CD4-positive, alpha-beta T cell (primary cell): Measurements from ENCODE around the gene SERTAD3. TPM values are rescaled to one million over a fixed set of nuclear protein-coding genes. Genes with fewer than 3 reads are reported as not detected.

Experiments used
- ATAC-seq: fragments of 200-7000 bp; cut with Tn5 transposase; one replicate; pipeline ENCODE4 v1.10.0; 2022; ENCODE audit warnings: mild to moderate bottlenecking; ENCODE audit not compliant: poor library complexity
- CTCF ChIA-PET: fragments of 350-600 bp; sonication (Branson Sonifier 250); formaldehyde crosslinking; loops from one replicate; lab custom pipeline; 2021; ENCODE audit warnings: antibody characterized with exemption, inconsistent platforms; lab: Charles Lee
- POLR2A ChIA-PET: fragments of 350-600 bp; sonication (Branson Sonifier 250); formaldehyde crosslinking; loops from one replicate; lab custom pipeline; 2021; ENCODE audit warnings: antibody characterized with exemption, inconsistent platforms; lab: Charles Lee
- DNase-seq, 14 experiments: peaks; one replicate each; pipeline ENCODE4 v3.0.0-alpha.2; 2013 to 2020; ENCODE audit warnings: mixed read lengths in 2 of 14
- H3K27ac ChIP-seq, 2 donors: one replicate each; pipeline versions ENCODE4 v1.5.1 to v1.7.0; 2013; ENCODE audit warnings: low read length in 2 of 2, low read depth in 1 of 2, mild to moderate bottlenecking in 1 of 2
- H3K27me3 ChIP-seq, 2 experiments: 1 replicate in 1 of 2; 2 replicates in 1 of 2; pipeline versions ENCODE4 v1.6.1 to v1.7.0; 2013; ENCODE audit warnings: low read length in 2 of 2, control low read depth in 1 of 2, mild to moderate bottlenecking in 1 of 2, moderate library complexity in 1 of 2; ENCODE audit not compliant: insufficient read depth in 2 of 2, control insufficient read depth in 1 of 2
- H3K36me3 ChIP-seq: one replicate; pipeline ENCODE4 v1.6.1; 2013; ENCODE audit warnings: low read length, control low read depth; ENCODE audit not compliant: insufficient read depth
- H3K4me1 ChIP-seq: one replicate; pipeline ENCODE4 v1.6.1; 2013; ENCODE audit warnings: low read length, control low read depth; ENCODE audit not compliant: insufficient read depth
- H3K4me3 ChIP-seq: one replicate; pipeline ENCODE4 v1.5.1; 2013; ENCODE audit warnings: mild to moderate bottlenecking, low read length, moderate library complexity
- H3K9me3 ChIP-seq, 2 experiments: 1 replicate in 1 of 2; 2 replicates in 1 of 2; pipeline versions ENCODE4 v1.6.1 to v1.7.0; 2013; ENCODE audit warnings: low read length in 2 of 2, mild to moderate bottlenecking in 2 of 2, control low read depth in 1 of 2, moderate library complexity in 1 of 2; ENCODE audit not compliant: control insufficient read depth in 1 of 2, insufficient read depth in 1 of 2
- H3K27ac Mint-ChIP-seq: one replicate; pipeline ENCODE4 v1.8.0; 2020; ENCODE audit warnings: mixed read lengths
- H3K27me3 Mint-ChIP-seq: one replicate; pipeline ENCODE4 v1.8.0; 2021; ENCODE audit warnings: mixed read lengths
- H3K36me3 Mint-ChIP-seq: one replicate; pipeline ENCODE4 v1.8.0; 2021; ENCODE audit warnings: low read depth, mixed read lengths
- H3K4me1 Mint-ChIP-seq: one replicate; pipeline ENCODE4 v1.8.0; 2021; ENCODE audit warnings: low read depth, mixed read lengths
- H3K4me3 Mint-ChIP-seq: one replicate; pipeline ENCODE4 v1.8.0; 2020; ENCODE audit warnings: mild to moderate bottlenecking, mixed read lengths
- H3K9me3 Mint-ChIP-seq: one replicate; pipeline ENCODE4 v1.8.0; 2020; ENCODE audit warnings: mixed read lengths
- intact Hi-C, 2 experiments: fragments of 100-400 bp; cut with DNase I in 1 of 2; cut with micrococcal nuclease in 1 of 2; formaldehyde crosslinking; loops; one replicate each; pipeline versions ENCODE4 v1.15.1 to v1.9.0; 2023 to 2025; cut with DNase I, micrococcal nuclease
- total RNA-seq, 174 experiments: library from RNA in 2 of 174; stranded (reverse) in 2 of 174; gene quantifications; one replicate each; pipeline ENCODE4 v1.2.3 and lab custom pipeline; 2021 to 2026
- TF ChIP-seq, protein P1 (sequence below): fragments of 200-600 bp; IDR thresholded peaks from one replicate; pipeline ENCODE4 v1.8.0; 2022; ENCODE audit warnings: antibody characterized with exemption, mild to moderate bottlenecking

Gene SERTAD3
- total RNA-seq, 2 experiments from 2014 or later = 17.4 to 19.2 TPM

DNA sequence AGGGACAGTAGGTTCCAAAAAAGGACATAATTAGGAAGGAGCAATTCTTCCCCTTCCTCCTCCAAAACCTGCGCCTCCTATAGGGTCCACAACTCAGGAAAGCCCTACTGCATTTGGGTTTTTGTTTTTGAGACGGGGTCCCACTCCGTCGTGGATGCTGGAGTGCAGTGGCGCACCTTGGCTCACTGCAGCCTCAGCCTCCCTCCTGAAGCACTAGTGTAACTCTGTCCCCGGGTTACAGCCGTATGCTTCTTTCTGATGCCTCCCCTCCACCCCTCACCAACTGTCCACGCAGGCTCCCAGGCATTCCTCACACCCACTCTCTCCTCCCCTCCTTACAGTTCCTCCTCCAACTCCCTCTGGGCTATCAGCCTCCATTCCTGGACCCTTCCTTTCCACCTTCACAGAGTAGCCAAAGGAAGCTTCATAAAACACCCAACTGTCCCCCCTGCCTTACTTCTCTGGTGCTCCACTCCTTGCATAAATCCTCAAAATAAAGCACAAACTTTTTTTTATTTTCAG lies 2.2 kb upstream of the SERTAD3 start:
- H3K27ac ChIP-seq = no peak overlapping the region
- peaks cover 7% of the 10 kb centered on the region for H3K36me3 ChIP-seq
- DNase-seq (no peak), ATAC-seq (no peak)
- no peaks in the 10 kb centered on the region for H3K9me3 Mint-ChIP-seq
- POLR2A ChIA-PET = no interaction called here
- H3K27ac Mint-ChIP-seq = no peak overlapping the region
- peaks cover 18% of the 10 kb centered on the region for H3K4me1 Mint-ChIP-seq
- H3K4me3 Mint-ChIP-seq = peak overlapping the region; percentile 74
- peaks cover 23% of the 10 kb centered on the region for H3K36me3 Mint-ChIP-seq
- no peaks in the 10 kb centered on the region for H3K9me3 ChIP-seq
- H3K27me3 Mint-ChIP-seq = no peaks in the 10 kb centered on the region
- TF ChIP-seq, protein P1, sequence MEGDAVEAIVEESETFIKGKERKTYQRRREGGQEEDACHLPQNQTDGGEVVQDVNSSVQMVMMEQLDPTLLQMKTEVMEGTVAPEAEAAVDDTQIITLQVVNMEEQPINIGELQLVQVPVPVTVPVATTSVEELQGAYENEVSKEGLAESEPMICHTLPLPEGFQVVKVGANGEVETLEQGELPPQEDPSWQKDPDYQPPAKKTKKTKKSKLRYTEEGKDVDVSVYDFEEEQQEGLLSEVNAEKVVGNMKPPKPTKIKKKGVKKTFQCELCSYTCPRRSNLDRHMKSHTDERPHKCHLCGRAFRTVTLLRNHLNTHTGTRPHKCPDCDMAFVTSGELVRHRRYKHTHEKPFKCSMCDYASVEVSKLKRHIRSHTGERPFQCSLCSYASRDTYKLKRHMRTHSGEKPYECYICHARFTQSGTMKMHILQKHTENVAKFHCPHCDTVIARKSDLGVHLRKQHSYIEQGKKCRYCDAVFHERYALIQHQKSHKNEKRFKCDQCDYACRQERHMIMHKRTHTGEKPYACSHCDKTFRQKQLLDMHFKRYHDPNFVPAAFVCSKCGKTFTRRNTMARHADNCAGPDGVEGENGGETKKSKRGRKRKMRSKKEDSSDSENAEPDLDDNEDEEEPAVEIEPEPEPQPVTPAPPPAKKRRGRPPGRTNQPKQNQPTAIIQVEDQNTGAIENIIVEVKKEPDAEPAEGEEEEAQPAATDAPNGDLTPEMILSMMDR = no peak
- CTCF ChIA-PET = interaction anchor here (1.7 kb wide), 1 partner anchor 26 kb away, joined by 4 read pairs; no protein-coding TSS in a partner anchor
- H3K27me3 ChIP-seq = no peaks in the 10 kb centered on the region
- intact Hi-C loops = loop anchor here (1.0 to 10.0 kb wide), 6 partner anchors 17 to 622 kb away; partner anchors contain the start of genes AKT2 (in 1 of the 2) and SHKBP1 (in 1 of the 2)
- H3K4me3 ChIP-seq = no peak overlapping the region
- H3K4me1 ChIP-seq = peaks cover 18% of the 10 kb centered on the region

DNA sequence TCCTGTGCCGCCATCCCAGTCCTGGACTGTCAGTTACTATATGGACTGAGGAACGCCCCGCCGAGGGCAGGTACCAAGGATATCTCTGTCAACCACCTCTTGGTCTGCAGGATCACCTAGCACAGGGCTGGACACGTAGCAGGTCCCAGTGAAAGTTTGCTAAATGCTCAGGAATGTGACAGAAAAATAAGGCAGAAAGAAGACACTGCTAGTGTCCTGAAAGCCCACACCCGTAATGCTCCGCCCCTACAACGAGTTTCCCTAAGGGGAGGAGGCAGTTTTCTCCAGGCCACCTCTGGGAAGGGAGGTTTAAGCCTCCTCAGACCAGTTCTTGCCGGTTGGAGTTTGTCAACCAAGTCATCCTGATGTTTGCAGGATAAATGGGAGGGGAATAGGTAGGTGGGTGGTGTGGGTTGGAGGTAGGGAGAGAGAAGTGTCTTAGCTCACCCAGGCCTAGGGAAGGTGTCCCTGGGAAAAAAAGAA lies 1.7 kb upstream of the SERTAD3 start:
- CTCF ChIA-PET = interaction anchor here (1.5 kb wide), 1 partner anchor 19 kb away, joined by 5 read pairs; the partner anchor contains the start of gene BLVRB
- POLR2A ChIA-PET = interaction anchor here (3.7 kb wide), 1 partner anchor 24 kb away, joined by 71 read pairs; no protein-coding TSS in a partner anchor
- no peaks in the 10 kb centered on the region for H3K9me3 Mint-ChIP-seq
- no peak for DNase-seq
- H3K27ac Mint-ChIP-seq = no peak overlapping the region
- H3K4me3 Mint-ChIP-seq = peak overlapping the region; percentile 81
- H3K9me3 ChIP-seq = no peaks in the 10 kb centered on the region
- no peaks in the 10 kb centered on the region for H3K27me3 Mint-ChIP-seq
- peaks cover 12% of the 10 kb centered on the region for H3K36me3 ChIP-seq
- TF ChIP-seq, protein P1 = no peak
- H3K4me3 ChIP-seq = no peak overlapping the region
- peaks cover 28% of the 10 kb centered on the region for H3K36me3 Mint-ChIP-seq
- intact Hi-C loops = loop anchor here (1.0 to 10.0 kb wide), 6 partner anchors 17 to 621 kb away; partner anchors contain the start of genes AKT2 (in 1 of the 2) and SHKBP1 (in 1 of the 2)
- no peaks in the 10 kb centered on the region for H3K27me3 ChIP-seq
- H3K4me1 ChIP-seq = peaks cover 18% of the 10 kb centered on the region
- H3K27ac ChIP-seq = no peak overlapping the region
- no peak for ATAC-seq
- peaks cover 18% of the 10 kb centered on the region for H3K4me1 Mint-ChIP-seq

DNA sequence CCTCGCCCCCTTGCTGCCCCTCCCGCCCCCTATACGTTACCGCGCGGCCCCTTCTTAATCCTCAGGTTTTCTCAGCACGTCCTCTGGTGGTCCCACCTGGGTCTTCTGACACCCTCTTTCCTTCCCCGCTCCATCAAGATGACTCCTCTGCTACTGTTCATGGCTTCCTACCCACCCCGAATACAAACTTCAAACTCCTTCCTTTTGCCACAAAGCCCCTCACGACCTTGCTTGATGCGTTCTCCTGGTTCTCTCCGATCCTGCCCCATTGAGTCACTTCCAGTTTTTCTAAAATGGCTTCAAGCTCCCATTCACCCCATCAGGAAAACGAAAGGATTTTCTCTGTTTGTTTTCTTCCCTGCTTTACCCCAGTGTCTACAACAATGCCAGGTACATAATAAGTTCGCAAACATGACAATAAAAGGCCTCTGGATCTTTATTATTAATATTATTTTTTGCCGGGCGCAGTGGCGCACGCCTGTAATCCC lies 734 bp upstream of the SERTAD3 start:
- ChIA-PET POLR2A (interaction anchor here (2.9 to 4.6 kb wide), 4 partner anchors 18 to 41 kb away, joined by 15 to 71 read pairs (median 49); partner anchors contain the start of genes BLVRB and SERTAD1), CTCF (interaction anchor here (0.7 to 4.2 kb wide), 3 partner anchors 20 to 42 kb away, joined by 3 to 32 read pairs (median 5); partner anchors contain the start of gene BLVRB)
- Mint-ChIP-seq H3K4me1 (peaks cover 18% of the 10 kb centered on the region), H3K27ac (peak overlapping the region; percentile 86), H3K36me3 (peaks cover 29% of the 10 kb centered on the region), H3K27me3 (no peaks in the 10 kb centered on the region), H3K4me3 (peak overlapping the region; percentile 96), H3K9me3 (no peaks in the 10 kb centered on the region)
- H3K27ac ChIP-seq = peak overlapping the region in 1 of 2 donors; percentile 47
- H3K9me3 ChIP-seq = no peaks in the 10 kb centered on the region
- ATAC-seq (no peak), DNase-seq (no peak)
- H3K27me3 ChIP-seq = no peaks in the 10 kb centered on the region
- TF ChIP-seq, protein P1 = no peak
- H3K36me3 ChIP-seq = peaks cover 21% of the 10 kb centered on the region
- intact Hi-C loops = loop anchor here (1.0 to 10.0 kb wide), 10 partner anchors 20 to 620 kb away; partner anchors contain the start of genes AKT2 (in 1 of the 2), BLVRB (in 1 of the 2), C19orf47 (in 1 of the 2) and PLD3 (in 1 of the 2)
- H3K4me1 ChIP-seq = peaks cover 18% of the 10 kb centered on the region
- H3K4me3 ChIP-seq = peak overlapping the region; percentile 75
